ENCODE results near the gene CDSN. TPM values are rescaled to one million over a fixed set of nuclear protein-coding genes. Genes with fewer than 3 reads are reported as not detected.

Gene CDSN
- polyA plus RNA-seq, 1 experiment: not detected

DNA sequence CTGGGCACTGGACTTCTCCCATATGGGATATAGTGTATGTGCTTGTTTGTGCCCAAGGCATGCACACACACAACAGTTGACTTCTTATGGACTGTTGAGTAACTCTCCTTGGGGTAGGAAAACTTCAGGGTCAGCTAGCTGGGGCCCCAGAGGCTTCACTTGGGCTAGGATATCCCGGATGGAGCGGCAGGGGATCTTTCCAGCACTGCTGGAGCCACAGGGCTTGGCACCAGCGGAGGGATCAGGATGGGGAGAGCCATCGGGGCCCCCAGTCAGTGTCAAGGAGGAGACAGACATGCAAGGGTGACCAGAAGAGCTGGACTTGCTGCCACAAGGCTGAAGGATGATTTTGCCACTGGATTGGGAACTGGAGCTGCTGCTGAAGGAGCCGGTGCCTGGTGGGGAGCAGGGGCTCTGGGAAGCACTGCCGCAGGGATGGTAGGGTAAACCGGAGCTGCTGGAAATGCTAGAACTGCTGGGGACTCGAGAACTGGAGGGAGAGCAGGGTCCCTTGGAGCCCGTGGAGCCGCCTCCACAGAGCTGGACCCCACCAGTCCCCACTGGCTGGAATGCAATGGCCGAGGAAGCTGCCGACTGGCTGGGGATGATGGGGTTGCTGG is 4.2 kb downstream of the CDSN start:
- Histone ChIP-seq H3K27ac (ENCODE audit: low read depth, low read length) (no peak overlapping the region), H3K27me3 (ENCODE audit: control insufficient read depth, insufficient read depth, low read length) (peaks cover 3% of the 10 kb centered on the region), H3K4me3 (ENCODE audit: low read depth, low read length) (no peak overlapping the region), H3K9me3 (ENCODE audit: control insufficient read depth, insufficient read depth, low read length) (no peaks in the 10 kb centered on the region; the same call in 1 of the 2 replicates)
- DNase-seq (ENCODE audit: low read depth, low spot score): no peak
- CTCF ChIA-PET: interaction anchor here (1.0 to 5.4 kb wide), 4 partner anchors 21 to 201 kb away, joined by 3 to 30 read pairs (median 8); no protein-coding TSS in a partner anchor
- TF ChIP-seq, protein P1, sequence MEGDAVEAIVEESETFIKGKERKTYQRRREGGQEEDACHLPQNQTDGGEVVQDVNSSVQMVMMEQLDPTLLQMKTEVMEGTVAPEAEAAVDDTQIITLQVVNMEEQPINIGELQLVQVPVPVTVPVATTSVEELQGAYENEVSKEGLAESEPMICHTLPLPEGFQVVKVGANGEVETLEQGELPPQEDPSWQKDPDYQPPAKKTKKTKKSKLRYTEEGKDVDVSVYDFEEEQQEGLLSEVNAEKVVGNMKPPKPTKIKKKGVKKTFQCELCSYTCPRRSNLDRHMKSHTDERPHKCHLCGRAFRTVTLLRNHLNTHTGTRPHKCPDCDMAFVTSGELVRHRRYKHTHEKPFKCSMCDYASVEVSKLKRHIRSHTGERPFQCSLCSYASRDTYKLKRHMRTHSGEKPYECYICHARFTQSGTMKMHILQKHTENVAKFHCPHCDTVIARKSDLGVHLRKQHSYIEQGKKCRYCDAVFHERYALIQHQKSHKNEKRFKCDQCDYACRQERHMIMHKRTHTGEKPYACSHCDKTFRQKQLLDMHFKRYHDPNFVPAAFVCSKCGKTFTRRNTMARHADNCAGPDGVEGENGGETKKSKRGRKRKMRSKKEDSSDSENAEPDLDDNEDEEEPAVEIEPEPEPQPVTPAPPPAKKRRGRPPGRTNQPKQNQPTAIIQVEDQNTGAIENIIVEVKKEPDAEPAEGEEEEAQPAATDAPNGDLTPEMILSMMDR (IDR thresholded peaks at IDR 0.05; ENCODE audit: low read depth, low read length): no peak
- POLR2A ChIA-PET: no interaction called here

GRCh38 chr6:31114970-31115849 is 5.0 kb downstream of the CDSN start:
- Histone ChIP-seq H3K4me3 (ENCODE audit: low read depth, low read length) (peak overlapping the region; percentile 41), H3K27me3 (ENCODE audit: control insufficient read depth, insufficient read depth, low read length) (peaks cover 10% of the 10 kb centered on the region), H3K9me3 (ENCODE audit: control insufficient read depth, insufficient read depth, low read length) (no peaks in the 10 kb centered on the region; the same call in 1 of the 2 replicates), H3K27ac (ENCODE audit: low read depth, low read length) (peak overlapping the region; percentile 77)
- no peak for DNase-seq (ENCODE audit: low read depth, low spot score)
- CTCF ChIA-PET: interaction anchor here (0.6 to 5.4 kb wide), 8 partner anchors 13 to 398 kb away, joined by 3 to 30 read pairs (median 4); partner anchors contain the start of gene MDC1
- TF ChIP-seq, protein P1 (IDR thresholded peaks at IDR 0.05; ENCODE audit: low read depth, low read length): 0 out of 2 replicates have a peak, but pooled peaks have one; percentile 24
- POLR2A ChIA-PET: no interaction called here

- peaks cover 17% of the 10 kb centered on the region for H3K27me3 ChIP-seq (ENCODE audit: control insufficient read depth, insufficient read depth, low read length)
- ChIA-PET POLR2A (no interaction called here), CTCF (interaction anchor here (0.6 to 5.4 kb wide), 6 partner anchors 12 to 397 kb away, joined by 3 to 30 read pairs (median 4); partner anchors contain the start of gene MDC1)
Measured at GRCh38 chr6:31114541-31114878, 5.7 kb downstream of the CDSN start, which contains the start of gene PSORS1C1. PSORS1C1 (plus strand) TSS chr6:31114800; CDS start chr6:31129633, 14,833 bp downstream.

DNA sequence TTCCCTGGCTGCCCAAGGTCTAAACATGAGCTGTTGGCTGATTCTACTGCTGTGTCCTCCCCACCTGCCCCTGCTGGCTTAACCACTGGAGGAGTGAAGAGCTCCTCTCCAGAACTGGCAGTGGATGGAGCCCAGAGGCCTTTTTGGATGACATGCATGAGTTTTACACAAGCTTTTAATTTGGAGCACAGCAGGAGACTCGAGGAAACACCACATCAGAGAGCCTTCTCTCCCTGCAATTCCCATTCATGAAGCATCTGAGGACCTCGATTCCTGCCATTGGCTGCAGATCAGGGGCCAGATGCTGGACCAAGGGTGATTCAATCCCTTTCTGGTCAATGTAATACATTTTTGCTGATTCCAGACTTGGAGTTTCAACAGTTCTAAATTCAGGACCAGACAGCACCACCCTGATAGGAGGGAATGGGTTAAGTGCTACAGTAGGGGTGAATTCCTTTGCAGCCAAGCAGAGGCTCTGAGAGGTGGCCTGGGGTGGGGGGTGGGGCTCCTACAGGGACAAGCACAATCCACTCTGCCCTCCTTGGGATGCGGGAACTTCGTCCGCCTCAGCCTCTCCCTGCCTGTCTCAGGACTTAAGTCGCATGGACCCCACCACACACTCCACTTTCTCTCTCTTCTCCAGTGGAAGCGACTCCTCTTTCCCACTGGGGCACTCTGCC is 6.2 kb downstream of the CDSN start:
- ChIA-PET CTCF (interaction anchor here (0.6 to 1.8 kb wide), 7 partner anchors 12 to 573 kb away, joined by 3 to 5 read pairs (median 4); partner anchors contain the start of gene MDC1), POLR2A (interaction anchor here (0.5 kb wide), 1 partner anchor 21 kb away, joined by 6 read pairs; no protein-coding TSS in a partner anchor)
- Histone ChIP-seq H3K27me3 (ENCODE audit: control insufficient read depth, insufficient read depth, low read length) (peaks cover 19% of the 10 kb centered on the region), H3K4me3 (ENCODE audit: low read depth, low read length) (no peak overlapping the region), H3K9me3 (ENCODE audit: control insufficient read depth, insufficient read depth, low read length) (no peaks in the 10 kb centered on the region; the same call in 1 of the 2 replicates), H3K27ac (ENCODE audit: low read depth, low read length) (peak overlapping the region; percentile 77)
- DNase-seq (ENCODE audit: low read depth, low spot score): no peak
- TF ChIP-seq, protein P1 (IDR thresholded peaks at IDR 0.05; ENCODE audit: low read depth, low read length): no peak

More at GRCh38 chr6:31114541-31114878, 5.7 kb downstream of the CDSN start, which contains the start of gene PSORS1C1:
- TF ChIP-seq, protein P1 (IDR thresholded peaks at IDR 0.05; ENCODE audit: low read depth, low read length): no peak
- Histone ChIP-seq H3K4me3 (ENCODE audit: low read depth, low read length) (peak within 1 kb of the TSS; percentile 41), H3K9me3 (ENCODE audit: control insufficient read depth, insufficient read depth, low read length) (no peaks in the 10 kb centered on the region; the same call in 1 of the 2 replicates), H3K27ac (ENCODE audit: low read depth, low read length) (peak within 1 kb of the TSS; percentile 77)
- DNase-seq (ENCODE audit: low read depth, low spot score): peak; percentile 80

All from AG04450 (cell line).